ENCODE data around the gene TANK.

The TANK gene

GRCh38 chr2:161170958-161171932 is 11.0 kb downstream of the TANK start:
- no peak for TF ChIP-seq TAF1 (IDR thresholded peaks at IDR 0.05; ENCODE audit: borderline replicate concordance, insufficient read depth, low read length)
- no peak for TF ChIP-seq FOXP2 (optimal IDR thresholded peaks at IDR 0.05; ENCODE audit: borderline replicate concordance, extremely low read depth, extremely low read length, insufficient read depth)
- TF ChIP-seq SIN3A (IDR thresholded peaks at IDR 0.05; ENCODE audit: borderline replicate concordance, insufficient read depth, low read length): no peak
- TF ChIP-seq REST (IDR thresholded peaks at IDR 0.05; ENCODE audit: insufficient read depth in 1 of 2, low read depth in 2 of 2, low read length in 2 of 2): no peak
- no peak for TF ChIP-seq POLR2AphosphoS5 (IDR thresholded peaks at IDR 0.05; ENCODE audit: low read depth, low read length)

DNA sequence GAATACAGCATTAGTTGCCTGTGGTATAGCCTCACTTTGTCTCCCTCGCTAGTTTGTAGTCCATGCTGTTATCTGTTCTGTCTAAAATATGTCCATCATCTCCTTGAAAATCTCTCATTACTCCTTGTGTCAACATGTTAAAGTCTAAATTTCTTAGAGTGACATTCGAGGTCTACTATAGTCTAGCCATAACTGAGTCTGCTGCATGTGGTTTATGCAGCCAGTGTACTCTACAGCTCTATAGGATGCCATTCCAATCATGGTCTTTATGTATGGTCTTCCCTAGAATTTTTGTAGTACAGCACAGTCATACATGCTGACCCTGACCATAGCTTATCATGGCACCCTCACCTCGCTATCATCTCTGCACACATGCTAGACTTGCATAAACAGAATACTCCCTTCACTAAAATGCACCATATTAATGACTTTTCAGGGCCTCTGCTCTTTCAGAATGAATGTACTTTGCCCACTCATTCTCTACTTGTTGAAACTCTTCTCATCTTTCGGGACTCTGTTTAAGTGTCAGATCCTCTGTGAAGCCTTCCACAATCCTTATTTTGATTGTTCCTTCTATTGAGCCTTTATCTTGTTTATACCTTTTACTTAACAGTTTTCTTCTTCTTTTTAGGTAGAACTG is 12.8 kb downstream of the TANK start:
- TF ChIP-seq TAF1 (IDR thresholded peaks at IDR 0.05; ENCODE audit: borderline replicate concordance, insufficient read depth, low read length): no peak
- no peak for TF ChIP-seq SIN3A (IDR thresholded peaks at IDR 0.05; ENCODE audit: borderline replicate concordance, insufficient read depth, low read length)
- no peak for TF ChIP-seq FOXP2 (optimal IDR thresholded peaks at IDR 0.05; ENCODE audit: borderline replicate concordance, extremely low read depth, extremely low read length, insufficient read depth)
- TF ChIP-seq POLR2AphosphoS5 (IDR thresholded peaks at IDR 0.05; ENCODE audit: low read depth, low read length): no peak
- no peak for TF ChIP-seq REST (IDR thresholded peaks at IDR 0.05; ENCODE audit: insufficient read depth in 1 of 2, low read depth in 2 of 2, low read length in 2 of 2)

GRCh38 chr2:161173541-161174194 is 13.4 kb downstream of the TANK start:
- TF ChIP-seq REST (IDR thresholded peaks at IDR 0.05; ENCODE audit: insufficient read depth in 1 of 2, low read depth in 2 of 2, low read length in 2 of 2): no peak
- TF ChIP-seq SIN3A (IDR thresholded peaks at IDR 0.05; ENCODE audit: borderline replicate concordance, insufficient read depth, low read length): no peak
- no peak for TF ChIP-seq TAF1 (IDR thresholded peaks at IDR 0.05; ENCODE audit: borderline replicate concordance, insufficient read depth, low read length)
- no peak for TF ChIP-seq POLR2AphosphoS5 (IDR thresholded peaks at IDR 0.05; ENCODE audit: low read depth, low read length)
- TF ChIP-seq FOXP2 (optimal IDR thresholded peaks at IDR 0.05; ENCODE audit: borderline replicate concordance, extremely low read depth, extremely low read length, insufficient read depth): no peak

- TF ChIP-seq FOXP2 (optimal IDR thresholded peaks at IDR 0.05; ENCODE audit: borderline replicate concordance, extremely low read depth, extremely low read length, insufficient read depth) (no peak), SIN3A (IDR thresholded peaks at IDR 0.05; ENCODE audit: borderline replicate concordance, insufficient read depth, low read length) (no peak), TAF1 (IDR thresholded peaks at IDR 0.05; ENCODE audit: borderline replicate concordance, insufficient read depth, low read length) (no peak), POLR2AphosphoS5 (IDR thresholded peaks at IDR 0.05; ENCODE audit: low read depth, low read length) (no peak), REST (IDR thresholded peaks at IDR 0.05; ENCODE audit: insufficient read depth in 1 of 2, low read depth in 2 of 2, low read length in 2 of 2) (no peak)
Measured at GRCh38 chr2:161177969-161178368, 17.7 kb downstream of the TANK start.

Data from PFSK-1 (cell line).